ENCODE data around the gene FIGN. TPM values are rescaled to one million over a fixed set of nuclear protein-coding genes. Genes with fewer than 3 reads are reported as not detected.

FIGN gene
- total and polyA plus RNA-seq, 9 of the 15 experiments (the other 6 are each of a cell fraction or from before 2014, with no cell fraction given): 0.02 TPM; not detected in 8

DNA sequence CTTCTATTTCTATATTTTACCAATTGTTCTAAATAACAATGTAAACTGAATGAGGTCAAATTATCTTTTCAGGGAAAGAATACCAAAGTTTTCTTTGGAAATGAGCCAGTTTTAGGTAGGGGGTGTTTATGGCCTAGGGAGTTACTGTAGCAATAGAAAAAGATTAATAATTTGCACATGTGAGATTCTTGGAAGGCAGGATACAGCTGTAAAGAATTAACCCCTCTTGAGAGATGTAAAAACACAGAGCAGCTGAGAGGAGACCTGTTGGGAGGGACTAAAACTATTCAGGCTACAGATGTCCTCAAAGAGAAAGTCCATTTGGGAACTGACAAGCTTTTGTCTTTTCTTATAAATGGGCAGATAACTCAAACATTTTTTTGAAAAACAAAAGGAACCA is 182.2 kb downstream of the FIGN start:
- Histone ChIP-seq H4K20me1 (replicated peaks; ENCODE audit: control insufficient read depth, insufficient read depth, low read length) (no peaks in the 10 kb centered on the region), H3K27me3 (ENCODE audit: control insufficient read depth in 2 of 2, insufficient read depth in 2 of 2, low read length in 2 of 2) (no peaks in the 10 kb centered on the region), H3K9ac (ENCODE audit: insufficient read depth in 1 of 2, low read depth in 2 of 2, low read length in 2 of 2) (no peak overlapping the region), H3K4me1 (replicated peaks in 1 of 2; ENCODE audit: control insufficient read depth in 2 of 2, insufficient read depth in 2 of 2, low read length in 2 of 2) (no peaks in the 10 kb centered on the region), H3K4me3 (no peak overlapping the region), H3K9me3 (replicated peaks; ENCODE audit: control insufficient read depth, insufficient read depth, low read depth, low read length) (no peaks in the 10 kb centered on the region; the same call in 1 of the 2 replicates), H3K36me3 (ENCODE audit: control insufficient read depth, insufficient read depth, low read length) (no peaks in the 10 kb centered on the region), H3K79me2 (ENCODE audit: control insufficient read depth, insufficient read depth, low read length) (no peaks in the 10 kb centered on the region), H2AFZ (ENCODE audit: low read depth, low read length) (no peak overlapping the region), H3K4me2 (ENCODE audit: insufficient read depth, low read length) (no peak overlapping the region), H3K27ac (ENCODE audit: extremely low read depth, low read depth, low read length) (no peak overlapping the region), H3K9me1 (ENCODE audit: control insufficient read depth, insufficient read depth, low read length) (no peaks in the 10 kb centered on the region)
- in situ Hi-C loops (cut with MboI) (no loop called here), intact Hi-C loops (cut with micrococcal nuclease) (no loop called here)
- BruUV-seq (replicated peaks): no TSS peak
- DNase-seq (ENCODE audit: extremely low read depth in 1 of 4, low spot score in 3 of 4) (no peak), ATAC-seq (no peak), FAIRE-seq (no peak)
- ChIA-PET POLR2A (no interaction called here), CTCF (ENCODE audit: low intra/inter-chr PET ratio) (no interaction called here)
- TF ChIP-seq ZNF217 (CRISPR knock-in tag; IDR thresholded peaks at IDR 0.05) (no peak), ZNF311 (CRISPR knock-in tag; IDR thresholded peaks at IDR 0.05) (no peak), NONO (IDR thresholded peaks at IDR 0.05; ENCODE audit: low read depth in 2 of 2, low read length in 1 of 2) (no peak), NR2F6 (CRISPR knock-in tag; IDR thresholded peaks at IDR 0.05) (no peak), CEBPB (tag; IDR thresholded peaks at IDR 0.05) (no peak), NFATC3 (IDR thresholded peaks at IDR 0.05) (no peak), ZNF224 (CRISPR knock-in tag; IDR thresholded peaks at IDR 0.05) (no peak), ZNF586 (CRISPR knock-in tag; conservative IDR thresholded peaks at IDR 0.05) (no peak)
- TF ChIP-seq, protein P1, sequence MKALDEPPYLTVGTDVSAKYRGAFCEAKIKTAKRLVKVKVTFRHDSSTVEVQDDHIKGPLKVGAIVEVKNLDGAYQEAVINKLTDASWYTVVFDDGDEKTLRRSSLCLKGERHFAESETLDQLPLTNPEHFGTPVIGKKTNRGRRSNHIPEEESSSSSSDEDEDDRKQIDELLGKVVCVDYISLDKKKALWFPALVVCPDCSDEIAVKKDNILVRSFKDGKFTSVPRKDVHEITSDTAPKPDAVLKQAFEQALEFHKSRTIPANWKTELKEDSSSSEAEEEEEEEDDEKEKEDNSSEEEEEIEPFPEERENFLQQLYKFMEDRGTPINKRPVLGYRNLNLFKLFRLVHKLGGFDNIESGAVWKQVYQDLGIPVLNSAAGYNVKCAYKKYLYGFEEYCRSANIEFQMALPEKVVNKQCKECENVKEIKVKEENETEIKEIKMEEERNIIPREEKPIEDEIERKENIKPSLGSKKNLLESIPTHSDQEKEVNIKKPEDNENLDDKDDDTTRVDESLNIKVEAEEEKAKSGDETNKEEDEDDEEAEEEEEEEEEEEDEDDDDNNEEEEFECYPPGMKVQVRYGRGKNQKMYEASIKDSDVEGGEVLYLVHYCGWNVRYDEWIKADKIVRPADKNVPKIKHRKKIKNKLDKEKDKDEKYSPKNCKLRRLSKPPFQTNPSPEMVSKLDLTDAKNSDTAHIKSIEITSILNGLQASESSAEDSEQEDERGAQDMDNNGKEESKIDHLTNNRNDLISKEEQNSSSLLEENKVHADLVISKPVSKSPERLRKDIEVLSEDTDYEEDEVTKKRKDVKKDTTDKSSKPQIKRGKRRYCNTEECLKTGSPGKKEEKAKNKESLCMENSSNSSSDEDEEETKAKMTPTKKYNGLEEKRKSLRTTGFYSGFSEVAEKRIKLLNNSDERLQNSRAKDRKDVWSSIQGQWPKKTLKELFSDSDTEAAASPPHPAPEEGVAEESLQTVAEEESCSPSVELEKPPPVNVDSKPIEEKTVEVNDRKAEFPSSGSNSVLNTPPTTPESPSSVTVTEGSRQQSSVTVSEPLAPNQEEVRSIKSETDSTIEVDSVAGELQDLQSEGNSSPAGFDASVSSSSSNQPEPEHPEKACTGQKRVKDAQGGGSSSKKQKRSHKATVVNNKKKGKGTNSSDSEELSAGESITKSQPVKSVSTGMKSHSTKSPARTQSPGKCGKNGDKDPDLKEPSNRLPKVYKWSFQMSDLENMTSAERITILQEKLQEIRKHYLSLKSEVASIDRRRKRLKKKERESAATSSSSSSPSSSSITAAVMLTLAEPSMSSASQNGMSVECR (CRISPR knock-in tag; IDR thresholded peaks at IDR 0.05): no peak

All from K562 (cell line).